Sigmoid colon (tissue), 4 donors: ENCODE results near the gene GHRH.

ENCODE experiments used
- CTCF ChIP-seq, 4 experiments: fragments of 450-650 bp in 3 of 4; fragments of 200-600 bp in 1 of 4; IDR thresholded peaks; one replicate each; pipeline ENCODE4 v1.5.1; 2016 to 2019; ENCODE audit warnings: antibody characterized with exemption in 4 of 4, mild to moderate bottlenecking in 3 of 4, moderate library complexity in 2 of 4
- POLR2AphosphoS5 ChIP-seq, 4 donors: sonication (generic); formaldehyde crosslinking; IDR thresholded peaks; one replicate each; pipeline ENCODE4 v1.6.1; 2017; ENCODE audit warnings: antibody characterized with exemption in 4 of 4

GRCh38 chr20:37256286-37256685 lies 5.3 kb downstream of the GHRH start:
- TF ChIP-seq CTCF (IDR thresholded peaks at IDR 0.05) = no peak
- TF ChIP-seq POLR2AphosphoS5 (IDR thresholded peaks at IDR 0.05) = no peak
